ENCODE results near the gene MDP1. TPM values are rescaled to one million over a fixed set of nuclear protein-coding genes. Genes with fewer than 3 reads are reported as not detected.

Gene MDP1
- total RNA-seq, 1 donor = 23.2 TPM

DNA sequence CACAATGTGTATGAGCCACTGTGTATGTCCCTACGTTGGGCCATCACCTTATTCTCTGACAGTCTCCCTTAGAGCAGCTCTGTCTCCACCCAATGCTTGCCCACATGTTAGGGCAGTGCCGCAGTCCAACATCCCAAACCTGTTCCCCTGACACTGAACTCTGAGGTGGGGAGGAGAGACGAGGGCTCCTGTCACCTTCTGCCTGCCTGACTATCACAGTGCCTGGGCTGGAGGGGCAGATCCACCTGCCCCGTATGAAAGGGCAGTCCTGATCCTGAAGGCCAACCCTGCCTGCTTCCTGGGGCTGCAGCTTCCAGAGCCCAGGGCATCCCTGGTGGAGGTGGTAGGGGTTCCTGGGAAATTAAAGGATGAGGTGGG lies 44.9 kb upstream of the MDP1 start:
- no peak for TF ChIP-seq CTCF (IDR thresholded peaks at IDR 0.05; ENCODE audit: insufficient read depth, low read length)
- H3K4me3 ChIP-seq (ENCODE audit: low read depth, low read length) = no peak overlapping the region
- no peak for DNase-seq (ENCODE audit: low read depth)

GRCh38 chr14:24260026-24260779 lies 44.3 kb upstream of the MDP1 start:
- H3K4me3 ChIP-seq (ENCODE audit: low read depth, low read length) = no peak overlapping the region
- no peak for TF ChIP-seq CTCF (IDR thresholded peaks at IDR 0.05; ENCODE audit: insufficient read depth, low read length)
- DNase-seq (ENCODE audit: low read depth) = no peak

DNA sequence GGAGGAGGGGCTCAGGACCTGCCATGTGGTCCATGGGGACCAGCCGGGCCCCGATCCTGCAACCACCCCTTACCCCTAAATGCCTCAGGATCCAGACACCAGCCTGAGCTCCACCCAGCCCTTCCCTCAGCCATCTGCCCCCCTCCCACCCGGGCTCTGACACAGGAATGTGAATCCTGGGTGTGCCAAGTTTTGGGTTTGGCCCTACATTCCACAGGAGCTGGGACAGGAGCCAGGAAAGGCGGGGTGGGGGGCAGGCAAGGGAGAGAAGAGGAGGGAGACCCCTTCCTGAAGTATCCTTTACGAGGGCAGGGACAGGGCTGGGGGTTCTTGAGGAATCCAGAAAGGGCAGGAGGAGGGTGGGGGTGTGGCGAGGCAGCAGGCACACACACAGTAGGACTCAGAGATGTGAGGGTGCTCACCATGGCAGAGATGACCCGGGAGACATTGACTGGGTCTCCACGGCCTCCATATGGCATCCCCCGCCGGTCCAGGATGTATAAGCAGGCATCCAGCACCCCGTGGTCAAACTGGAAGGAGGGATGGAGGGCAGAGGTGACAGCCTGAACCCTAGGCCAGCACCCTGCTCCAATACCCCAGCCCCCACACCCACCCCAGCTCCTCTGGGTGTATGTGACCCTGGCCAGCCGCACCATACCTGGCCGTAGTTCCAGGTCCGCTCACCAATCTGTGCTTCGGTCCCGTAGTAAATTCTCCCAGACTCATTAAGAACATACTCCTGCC lies 43.6 kb upstream of the MDP1 start:
- peak; percentile 75 for DNase-seq (ENCODE audit: low read depth)
- TF ChIP-seq CTCF (IDR thresholded peaks at IDR 0.05; ENCODE audit: insufficient read depth, low read length) = no peak

DNA sequence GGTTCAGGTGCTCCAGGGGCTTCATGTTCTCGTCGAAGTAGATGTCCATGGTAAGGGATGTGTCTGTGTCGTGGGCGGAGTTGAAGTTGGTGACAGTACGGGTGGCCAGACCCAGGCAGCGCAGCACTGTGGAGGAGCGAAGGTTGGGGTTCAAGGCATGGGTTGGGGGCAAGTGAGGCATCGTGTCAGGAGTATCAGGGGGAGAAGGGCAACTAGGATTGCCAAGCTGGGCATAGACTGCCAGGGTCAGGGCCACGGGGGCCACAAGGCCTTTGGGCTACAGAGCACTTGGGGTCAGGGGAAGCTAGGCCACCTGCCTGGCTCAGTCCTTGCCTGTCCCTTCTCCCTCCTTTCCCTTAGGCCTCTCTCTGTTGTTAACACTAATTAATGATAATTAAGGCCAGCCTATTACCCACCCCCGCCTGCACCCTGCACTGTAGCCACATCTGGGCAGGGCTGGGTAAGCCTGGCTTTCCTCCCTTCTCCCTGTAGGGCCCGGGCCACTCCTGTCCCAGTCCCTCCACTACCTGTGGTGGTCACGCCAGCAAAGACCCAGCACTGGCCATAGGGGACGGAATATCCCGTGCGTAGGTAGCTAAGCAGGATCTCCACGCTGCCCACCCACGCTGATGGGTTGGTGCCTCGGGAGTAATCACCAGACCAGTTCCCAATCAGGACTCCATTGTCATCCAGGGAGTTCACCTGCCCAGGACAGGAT lies 42.8 kb upstream of the MDP1 start:
- no peak for TF ChIP-seq CTCF (IDR thresholded peaks at IDR 0.05; ENCODE audit: insufficient read depth, low read length)
- DNase-seq (ENCODE audit: low read depth) = no peak
- no peak overlapping the region for H3K4me3 ChIP-seq (ENCODE audit: low read depth, low read length)

More for the DNA sequence above, 43.6 kb upstream of the MDP1 start:
- H3K4me3 ChIP-seq (ENCODE audit: low read depth, low read length) = no peak overlapping the region

GRCh38 chr14:24258119-24258518 lies 42.3 kb upstream of the MDP1 start:
- no peak for TF ChIP-seq CTCF (IDR thresholded peaks at IDR 0.05; ENCODE audit: insufficient read depth, low read length)

DNA sequence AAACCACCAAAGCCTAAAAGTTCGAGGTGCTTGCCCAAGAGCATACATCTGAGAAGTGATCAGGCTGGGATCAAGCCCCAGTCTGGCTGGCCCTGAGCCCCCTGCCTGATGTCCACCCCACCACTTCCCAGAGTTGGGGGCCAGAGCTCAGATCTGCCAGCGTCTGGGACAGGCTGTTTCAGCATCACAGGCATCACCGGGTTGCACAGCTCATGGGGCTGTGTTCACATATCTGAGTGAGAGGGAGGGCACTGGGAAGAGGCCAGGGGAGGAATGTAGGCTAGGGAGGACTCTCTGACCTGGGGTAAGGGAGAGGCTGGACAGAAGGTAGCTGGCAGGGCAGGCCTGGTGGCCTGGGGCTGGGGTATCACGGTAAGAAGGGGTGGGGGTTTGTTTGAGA lies 41.1 kb upstream of the MDP1 start:
- H3K4me3 ChIP-seq (ENCODE audit: low read depth, low read length) = no peak overlapping the region
- DNase-seq (ENCODE audit: low read depth) = no peak
- TF ChIP-seq CTCF (IDR thresholded peaks at IDR 0.05; ENCODE audit: insufficient read depth, low read length) = no peak

More at GRCh38 chr14:24258119-24258518, 42.3 kb upstream of the MDP1 start:
- no peak for DNase-seq (ENCODE audit: low read depth)
- H3K4me3 ChIP-seq (ENCODE audit: low read depth, low read length) = no peak overlapping the region
